Hair follicle dermal papilla cell (primary cell): ENCODE measurements around the gene UBE2E1. TPM values are rescaled to one million over a fixed set of nuclear protein-coding genes. Genes with fewer than 3 reads are reported as not detected.

ENCODE experiments used
- total RNA-seq: library from RNA; depleted of rRNA; stranded (reverse); fragments of >200 nt; gene quantifications from 2 replicates; pipeline ENCODE4 v1.2.3, GENCODE V29; 2012

UBE2E1 gene
- 82.7 and 94.4 TPM in 2 replicates for total RNA-seq

GRCh38 chr3:23805633-23806533, at the start of gene UBE2E1:
Gene UBE2E1, plus strand, starts transcription at chr3:23805955. Its CDS starts 1,315 bp downstream, at chr3:23807270.

GRCh38 chr3:23916886-23917678, 111.3 kb downstream of the UBE2E1 start, which contains the start of the genes NKIRAS1 and RPL15:
Gene NKIRAS1, minus strand, starts transcription at chr3:23916990. Its CDS starts 6,086 bp downstream, at chr3:23910904.
Gene RPL15, plus strand, starts transcription at chr3:23917132. Its CDS starts 728 bp downstream, at chr3:23917860.

Other genes with a start within 250 kb of the UBE2E1 start
- 21.7 and 28.1 TPM in 2 replicates for gene NKIRAS1, start 111.0 kb downstream of the UBE2E1 start, total RNA-seq
- 1,301 and 1,877 TPM in 2 replicates for gene RPL15, start 111.2 kb downstream of the UBE2E1 start, total RNA-seq
- gene NR1D2, start 139.3 kb downstream of the UBE2E1 start, total RNA-seq = 67.8 and 87.3 TPM in 2 replicates